ENCODE measurements around the gene FBXO47. TPM values are rescaled to one million over a fixed set of nuclear protein-coding genes. Genes with fewer than 3 reads are reported as not detected.

The FBXO47 gene
- total and polyA plus RNA-seq, 2 donors (not counting 3 experiments of a cell fraction or from before 2014, with no cell fraction given), result not detected

DNA sequence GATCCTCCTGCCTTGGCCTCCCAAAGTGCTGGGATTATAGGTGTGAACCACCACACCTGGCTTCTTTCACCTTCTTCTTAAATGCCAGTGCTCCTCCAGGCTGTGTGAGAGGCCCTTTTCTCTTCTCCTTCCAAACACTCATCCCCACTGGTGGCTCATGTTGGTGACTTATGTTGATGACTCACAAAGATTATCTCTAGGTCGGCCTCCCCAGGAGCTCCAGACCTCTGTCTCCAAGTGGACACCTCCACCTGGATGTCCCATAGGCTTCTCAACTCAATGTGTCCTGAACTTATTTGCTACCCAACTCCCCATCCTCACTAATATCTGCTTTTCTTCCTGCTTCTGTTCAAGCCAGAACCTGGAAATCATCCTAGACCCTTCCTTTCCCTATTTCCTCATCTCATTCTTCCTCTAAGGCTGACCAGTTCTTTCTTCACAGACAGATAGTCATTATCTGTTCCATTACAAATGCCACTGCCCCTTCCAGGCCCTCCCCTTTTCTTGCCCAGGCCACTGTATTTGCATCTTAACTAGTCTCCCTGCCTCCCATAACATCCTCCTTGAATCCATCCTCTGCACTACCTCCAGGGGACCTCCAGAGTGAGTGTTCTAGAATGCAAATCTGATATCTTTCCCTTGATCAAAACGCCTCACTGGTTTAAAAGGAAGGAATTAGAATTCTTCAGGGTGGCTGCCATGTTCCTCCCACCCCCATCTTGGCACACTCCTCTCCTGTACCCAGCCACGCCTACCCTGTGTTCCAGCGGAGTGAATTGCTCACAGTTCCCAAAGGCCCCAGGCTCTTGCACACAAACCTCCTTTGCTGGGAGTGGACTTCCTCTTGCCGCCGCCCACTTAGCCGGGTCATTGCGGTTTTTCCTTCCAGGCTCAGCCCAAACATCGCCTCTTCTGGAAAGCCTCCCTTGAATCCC lies 34.8 kb upstream of the FBXO47 start:
- DNase-seq (ENCODE audit: low read depth, low spot score), result peak; percentile 35
- ChIA-PET CTCF (interaction anchor here (1.5 to 3.7 kb wide), 3 partner anchors 12 to 19 kb away, joined by 5 to 22 read pairs (median 12); no protein-coding TSS in a partner anchor), POLR2A (no interaction called here)
- Histone ChIP-seq H3K27ac (ENCODE audit: insufficient read depth, low read depth, low read length) (no peak overlapping the region), H3K4me2 (ENCODE audit: insufficient read depth, low read length) (peak overlapping the region; percentile 29), H3K4me1 (ENCODE audit: control insufficient read depth, extremely low read depth, insufficient read depth, low read length) (peaks cover 11% of the 10 kb centered on the region), H4K20me1 (replicated peaks; ENCODE audit: control insufficient read depth, extremely low read depth, insufficient read depth, low read length) (no peaks in the 10 kb centered on the region), H3K4me3 (replicated peaks in 1 of 3; ENCODE audit: insufficient read depth in 1 of 3, low read depth in 1 of 3, low read length in 3 of 3) (no peak overlapping the region), H3K9ac (replicated peaks; ENCODE audit: extremely low read depth, insufficient read depth, low read length) (no peak overlapping the region), H3K27me3 (ENCODE audit: control insufficient read depth in 2 of 2, insufficient read depth in 2 of 2, low read length in 2 of 2) (peaks cover 0 to 2% of the 10 kb centered on the region in 2 experiments), H3K9me3 (replicated peaks; ENCODE audit: control insufficient read depth, insufficient read depth, low read length) (no peaks in the 10 kb centered on the region), H3K36me3 (ENCODE audit: control insufficient read depth in 2 of 2, extremely low read depth in 1 of 2, insufficient read depth in 2 of 2, low read length in 2 of 2) (no peaks in the 10 kb centered on the region), H3K9me1 (replicated peaks; ENCODE audit: control insufficient read depth, extremely low read depth, insufficient read depth, low read length) (no peaks in the 10 kb centered on the region), H2AFZ (ENCODE audit: low read depth, low read length) (peak overlapping the region; percentile 72), H3K79me2 (ENCODE audit: control insufficient read depth, insufficient read depth, low read length) (no peaks in the 10 kb centered on the region)
- dilution Hi-C loops (cut with MboI; ENCODE audit: extremely low pct_ligation_motif_present, low sequenced_read_pairs), result no loop called here
- FAIRE-seq, result peak; percentile 75
- TF ChIP-seq EZH2 (IDR thresholded peaks at IDR 0.05; ENCODE audit: borderline replicate concordance, low read depth, low read length, severe bottlenecking), result no peak
- TF ChIP-seq JUN (IDR thresholded peaks at IDR 0.05; ENCODE audit: borderline replicate concordance, insufficient read depth, insufficient read length, low read depth), result no peak
- TF ChIP-seq MYC (IDR thresholded peaks at IDR 0.05; ENCODE audit: low read depth, low read length), result no peak
- TF ChIP-seq POLR2AphosphoS5 (IDR thresholded peaks at IDR 0.05; ENCODE audit: insufficient read depth, low read depth, low read length), result no peak
- peak; percentile 2 for TF ChIP-seq GATA2 (IDR thresholded peaks at IDR 0.05; ENCODE audit: insufficient read depth, insufficient read length, low read depth, low read length)
- TF ChIP-seq, protein P1, sequence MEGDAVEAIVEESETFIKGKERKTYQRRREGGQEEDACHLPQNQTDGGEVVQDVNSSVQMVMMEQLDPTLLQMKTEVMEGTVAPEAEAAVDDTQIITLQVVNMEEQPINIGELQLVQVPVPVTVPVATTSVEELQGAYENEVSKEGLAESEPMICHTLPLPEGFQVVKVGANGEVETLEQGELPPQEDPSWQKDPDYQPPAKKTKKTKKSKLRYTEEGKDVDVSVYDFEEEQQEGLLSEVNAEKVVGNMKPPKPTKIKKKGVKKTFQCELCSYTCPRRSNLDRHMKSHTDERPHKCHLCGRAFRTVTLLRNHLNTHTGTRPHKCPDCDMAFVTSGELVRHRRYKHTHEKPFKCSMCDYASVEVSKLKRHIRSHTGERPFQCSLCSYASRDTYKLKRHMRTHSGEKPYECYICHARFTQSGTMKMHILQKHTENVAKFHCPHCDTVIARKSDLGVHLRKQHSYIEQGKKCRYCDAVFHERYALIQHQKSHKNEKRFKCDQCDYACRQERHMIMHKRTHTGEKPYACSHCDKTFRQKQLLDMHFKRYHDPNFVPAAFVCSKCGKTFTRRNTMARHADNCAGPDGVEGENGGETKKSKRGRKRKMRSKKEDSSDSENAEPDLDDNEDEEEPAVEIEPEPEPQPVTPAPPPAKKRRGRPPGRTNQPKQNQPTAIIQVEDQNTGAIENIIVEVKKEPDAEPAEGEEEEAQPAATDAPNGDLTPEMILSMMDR (IDR thresholded peaks at IDR 0.05; ENCODE audit: extremely low read depth in 1 of 2, insufficient read depth in 1 of 2, low read depth in 1 of 2, low read length in 2 of 2), result no peak
- intact Hi-C loops (cut with micrococcal nuclease), result loop anchor here (5.0 kb wide), 1 partner anchor 55 kb away; no protein-coding TSS in a partner anchor
- BruUV-seq (replicated peaks), result no TSS peak

Measured in endothelial cell of umbilical vein (primary cell).